Bronchial epithelial cell (primary cell): ENCODE data around the gene TOGARAM2. TPM values are rescaled to one million over a fixed set of nuclear protein-coding genes. Genes with fewer than 3 reads are reported as not detected.
"Not testable (repeated sequence)": the region's sequence is repeated elsewhere in the genome, so short reads cannot be mapped to it uniquely, and the experiment has no call there.

Experiments used
- DNase-seq: peaks from one replicate; pipeline ENCODE4 v3.0.0-alpha.2; 2010; ENCODE audit warnings: low read depth
- FAIRE-seq: peaks from 2 replicates; lab custom pipeline; 2011; peaks lifted over from hg19 to GRCh38; lab: Jason Lieb, UNC
- H3K27me3 ChIP-seq: 2 replicates; pipeline ENCODE4 v1.5.1; 2011; ENCODE audit warnings: low read length; ENCODE audit not compliant: control insufficient read depth, insufficient read depth
- H3K36me3 ChIP-seq: 2 replicates; pipeline ENCODE4 v1.5.1; 2011; ENCODE audit warnings: low read length; ENCODE audit not compliant: control insufficient read depth, insufficient read depth
- H3K4me3 ChIP-seq: 2 replicates; pipeline ENCODE4 v1.5.1; 2011; ENCODE audit warnings: mild to moderate bottlenecking, low read depth, low read length, control low read depth
- total RNA-seq: library from RNA; depleted of rRNA; stranded (reverse); fragments of >200 nt; gene quantifications from 2 replicates; pipeline ENCODE4 v1.2.1, GENCODE V29; 2014
- TF ChIP-seq, protein P1 (sequence below): IDR thresholded peaks from 2 replicates; pipeline ENCODE4 v1.5.1; 2011; ENCODE audit warnings: mild to moderate bottlenecking, moderate library complexity, low read length, control low read depth, inconsistent platforms; ENCODE audit not compliant: insufficient read depth, severe bottlenecking

TOGARAM2 gene
- total RNA-seq, 1 donor from 2014 or later: not detected

DNA sequence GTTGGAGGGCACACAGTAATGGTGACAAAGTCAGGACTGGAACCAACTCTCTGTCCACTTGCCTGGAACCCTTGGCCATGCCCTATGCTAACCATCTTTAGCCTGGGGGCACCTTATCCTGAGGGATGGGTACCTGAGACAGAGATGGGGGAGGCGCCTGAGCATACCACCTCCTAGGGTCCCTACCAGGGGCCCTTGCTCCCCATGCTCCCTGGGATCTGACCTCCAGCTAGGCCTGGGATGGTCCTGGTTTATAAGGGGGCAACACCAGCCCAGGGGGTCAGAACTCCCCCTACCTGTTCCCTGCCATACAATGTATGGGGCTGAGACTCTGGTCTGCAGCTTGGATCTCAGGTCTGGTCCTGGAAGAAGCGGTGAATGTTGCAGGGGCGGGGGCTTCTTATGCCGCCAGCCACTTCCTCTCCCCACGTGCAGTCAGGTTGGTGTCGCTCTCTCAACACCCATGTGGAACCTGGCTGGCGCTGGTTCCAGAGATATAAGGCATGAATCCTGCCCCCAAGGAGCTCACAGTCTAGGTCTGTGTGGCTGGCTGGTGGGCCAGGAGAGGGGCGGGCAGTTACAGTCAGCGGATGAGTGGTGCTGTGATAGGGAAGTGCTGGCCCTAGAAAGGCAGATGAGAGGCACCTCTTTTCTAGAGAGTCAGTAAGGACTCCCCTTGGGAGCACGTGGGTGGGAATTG is 3.8 kb upstream of the TOGARAM2 start:
- Histone ChIP-seq H3K36me3 (no peaks in the 10 kb centered on the region), H3K27me3 (no peaks in the 10 kb centered on the region), H3K4me3 (no peak overlapping the region)
- TF ChIP-seq, protein P1, sequence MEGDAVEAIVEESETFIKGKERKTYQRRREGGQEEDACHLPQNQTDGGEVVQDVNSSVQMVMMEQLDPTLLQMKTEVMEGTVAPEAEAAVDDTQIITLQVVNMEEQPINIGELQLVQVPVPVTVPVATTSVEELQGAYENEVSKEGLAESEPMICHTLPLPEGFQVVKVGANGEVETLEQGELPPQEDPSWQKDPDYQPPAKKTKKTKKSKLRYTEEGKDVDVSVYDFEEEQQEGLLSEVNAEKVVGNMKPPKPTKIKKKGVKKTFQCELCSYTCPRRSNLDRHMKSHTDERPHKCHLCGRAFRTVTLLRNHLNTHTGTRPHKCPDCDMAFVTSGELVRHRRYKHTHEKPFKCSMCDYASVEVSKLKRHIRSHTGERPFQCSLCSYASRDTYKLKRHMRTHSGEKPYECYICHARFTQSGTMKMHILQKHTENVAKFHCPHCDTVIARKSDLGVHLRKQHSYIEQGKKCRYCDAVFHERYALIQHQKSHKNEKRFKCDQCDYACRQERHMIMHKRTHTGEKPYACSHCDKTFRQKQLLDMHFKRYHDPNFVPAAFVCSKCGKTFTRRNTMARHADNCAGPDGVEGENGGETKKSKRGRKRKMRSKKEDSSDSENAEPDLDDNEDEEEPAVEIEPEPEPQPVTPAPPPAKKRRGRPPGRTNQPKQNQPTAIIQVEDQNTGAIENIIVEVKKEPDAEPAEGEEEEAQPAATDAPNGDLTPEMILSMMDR: no peak
- FAIRE-seq (no peak), DNase-seq (no peak)

DNA sequence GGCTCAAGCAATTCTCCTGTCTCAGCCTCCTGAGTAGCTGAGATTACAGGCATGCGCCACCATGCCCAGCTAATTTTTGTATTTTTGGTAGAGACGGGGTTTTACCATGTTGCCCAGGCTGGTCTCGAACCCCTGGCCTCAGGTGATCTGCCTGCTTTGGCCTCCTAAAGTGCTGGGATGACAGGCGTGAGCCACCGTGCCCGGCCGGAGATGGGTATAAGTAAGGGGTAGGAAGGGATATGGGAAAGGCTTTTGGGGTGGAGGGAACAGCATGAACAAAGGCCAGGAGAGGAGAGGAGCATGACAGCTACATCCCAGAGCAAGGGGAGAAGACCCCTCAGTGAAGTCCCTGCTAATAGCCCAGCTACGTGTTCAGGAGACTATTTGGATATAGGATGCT is 3.1 kb upstream of the TOGARAM2 start:
- DNase-seq, H3K4me3 ChIP-seq, FAIRE-seq, H3K27me3 ChIP-seq, H3K36me3 ChIP-seq: not testable (repeated sequence)

DNA sequence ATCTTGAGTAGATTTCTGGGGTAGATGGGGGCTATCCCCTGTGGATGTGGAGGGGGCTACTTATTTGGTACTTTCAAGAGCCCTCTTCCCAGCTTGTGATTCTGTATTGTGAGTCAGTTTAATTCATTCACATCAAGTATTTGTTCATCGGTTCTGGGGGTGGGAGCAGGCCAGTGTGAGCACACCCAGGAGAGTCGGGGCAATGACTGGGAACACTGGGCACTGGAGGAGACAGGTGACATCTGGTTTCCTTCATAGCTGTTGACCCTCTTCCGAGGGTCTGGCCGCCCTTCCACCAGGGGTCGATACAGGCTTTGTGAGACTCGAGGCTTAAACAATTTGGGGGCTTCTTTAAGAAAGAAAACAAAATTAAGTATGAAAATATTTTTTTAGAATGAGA is 2.5 kb upstream of the TOGARAM2 start:
- no peak overlapping the region for H3K4me3 ChIP-seq
- DNase-seq (no peak), FAIRE-seq (no peak)
- H3K27me3 ChIP-seq: no peaks in the 10 kb centered on the region
- TF ChIP-seq, protein P1: no peak
- H3K36me3 ChIP-seq: no peaks in the 10 kb centered on the region

DNA sequence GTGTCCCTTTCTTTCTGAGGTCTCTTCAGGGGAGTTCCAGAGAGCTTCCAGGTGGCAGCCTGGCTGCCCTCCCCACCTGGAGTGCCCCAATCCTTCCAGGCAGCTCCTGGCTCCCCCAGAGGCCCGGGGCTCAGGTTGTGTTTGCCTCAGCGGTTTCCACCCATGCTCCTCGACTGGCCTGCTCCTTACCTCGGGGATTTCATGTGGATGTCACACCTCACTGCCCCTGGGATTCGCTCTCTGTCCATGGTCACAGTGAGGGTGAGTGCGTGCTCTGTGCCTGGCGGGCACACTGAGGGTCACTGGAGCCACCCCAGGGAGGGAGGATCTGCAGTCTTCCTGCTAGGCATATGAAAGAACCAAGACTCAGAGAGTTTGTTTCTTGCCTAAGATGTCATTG is 2.1 kb upstream of the TOGARAM2 start:
- Histone ChIP-seq H3K36me3 (no peaks in the 10 kb centered on the region), H3K27me3 (no peaks in the 10 kb centered on the region), H3K4me3 (no peak overlapping the region)
- no peak for DNase-seq
- no peak for FAIRE-seq
- TF ChIP-seq, protein P1: no peak

DNA sequence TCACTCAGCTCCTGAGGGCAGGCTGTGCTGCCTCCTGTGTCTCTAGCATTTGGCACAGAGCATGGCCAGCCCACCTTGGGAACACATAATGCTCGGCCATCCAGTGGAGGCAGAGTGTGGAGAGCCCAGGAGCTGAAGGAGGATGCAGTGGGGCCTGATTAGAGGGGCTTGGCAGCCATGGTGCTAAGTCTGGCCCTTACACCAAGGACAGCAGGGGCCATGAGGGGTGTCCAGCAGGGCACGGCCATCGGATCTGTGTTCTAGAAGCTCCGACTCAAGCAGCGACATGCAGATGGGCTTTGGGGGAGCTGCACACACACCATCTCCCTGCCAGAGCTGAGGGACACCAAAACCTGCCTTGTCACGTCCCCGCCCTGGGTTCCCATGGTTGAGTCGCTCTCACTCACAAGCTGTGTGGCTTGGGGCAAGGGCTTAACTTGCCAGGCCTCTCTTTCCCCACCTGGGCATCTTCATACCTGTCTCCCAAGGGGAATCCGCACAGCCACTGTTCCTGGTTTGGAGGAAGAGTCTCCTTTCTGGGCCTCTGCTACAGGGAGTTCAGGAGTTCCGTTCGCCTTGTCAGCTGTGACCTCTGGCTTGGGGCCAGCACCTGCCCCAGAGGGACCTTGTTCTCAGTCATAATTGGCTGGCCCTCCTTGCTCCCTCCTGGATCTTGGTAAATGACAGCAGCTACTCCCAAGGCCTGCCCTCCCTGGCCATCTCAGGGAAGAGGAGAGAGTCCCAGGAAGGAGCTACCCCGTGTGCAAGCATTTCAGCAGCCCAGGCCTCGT is 1.3 kb upstream of the TOGARAM2 start:
- TF ChIP-seq, protein P1: no peak
- no peaks in the 10 kb centered on the region for H3K27me3 ChIP-seq
- H3K4me3 ChIP-seq: no peak overlapping the region
- no peak for FAIRE-seq
- no peaks in the 10 kb centered on the region for H3K36me3 ChIP-seq
- peak; percentile 42 for DNase-seq

DNA sequence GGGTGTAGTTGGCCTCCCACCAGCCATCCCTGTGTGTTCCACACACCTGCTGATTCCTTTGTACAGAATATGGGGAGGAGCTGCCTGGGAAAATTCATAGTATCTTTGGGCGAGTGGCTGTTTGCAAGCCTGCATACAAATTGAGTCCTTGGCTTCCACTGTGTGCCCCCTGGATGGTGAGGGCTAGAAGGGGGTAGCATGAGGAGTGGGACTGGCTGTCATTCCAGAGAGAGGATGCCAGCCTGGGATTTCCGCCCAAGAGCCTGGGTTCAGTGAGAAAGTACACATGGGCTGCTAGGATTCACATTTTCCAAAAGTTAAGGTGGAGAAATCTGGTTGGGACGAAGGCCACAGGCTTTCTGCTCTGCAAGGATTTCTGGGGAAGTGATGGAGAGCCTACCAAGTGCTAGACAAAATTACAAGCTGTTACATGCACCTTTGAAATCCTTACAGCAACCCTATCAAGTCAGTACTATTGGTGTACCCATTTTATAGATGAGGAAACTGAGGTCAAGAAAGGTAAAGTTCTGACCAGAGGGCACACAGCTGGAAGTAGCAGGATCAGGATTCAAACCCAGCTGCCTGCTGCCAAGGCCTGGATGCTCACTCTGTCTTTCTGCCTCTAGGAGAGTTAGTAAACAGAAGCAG is 606 bp upstream of the TOGARAM2 start:
- TF ChIP-seq, protein P1: no peak
- Histone ChIP-seq H3K27me3 (no peaks in the 10 kb centered on the region), H3K4me3 (no peak overlapping the region), H3K36me3 (no peaks in the 10 kb centered on the region)
- DNase-seq (no peak), FAIRE-seq (no peak)
